Effector CD4-positive, alpha-beta T cell (primary cell): ENCODE results near the gene MICU1.
A peak's percentile ranks its signal among the peaks of the same experiment; 100 is the strongest.

ENCODE experiments used
- DNase-seq: peaks from one replicate; pipeline ENCODE4 v3.0.0-alpha.2; 2020

MICU1 gene

DNA sequence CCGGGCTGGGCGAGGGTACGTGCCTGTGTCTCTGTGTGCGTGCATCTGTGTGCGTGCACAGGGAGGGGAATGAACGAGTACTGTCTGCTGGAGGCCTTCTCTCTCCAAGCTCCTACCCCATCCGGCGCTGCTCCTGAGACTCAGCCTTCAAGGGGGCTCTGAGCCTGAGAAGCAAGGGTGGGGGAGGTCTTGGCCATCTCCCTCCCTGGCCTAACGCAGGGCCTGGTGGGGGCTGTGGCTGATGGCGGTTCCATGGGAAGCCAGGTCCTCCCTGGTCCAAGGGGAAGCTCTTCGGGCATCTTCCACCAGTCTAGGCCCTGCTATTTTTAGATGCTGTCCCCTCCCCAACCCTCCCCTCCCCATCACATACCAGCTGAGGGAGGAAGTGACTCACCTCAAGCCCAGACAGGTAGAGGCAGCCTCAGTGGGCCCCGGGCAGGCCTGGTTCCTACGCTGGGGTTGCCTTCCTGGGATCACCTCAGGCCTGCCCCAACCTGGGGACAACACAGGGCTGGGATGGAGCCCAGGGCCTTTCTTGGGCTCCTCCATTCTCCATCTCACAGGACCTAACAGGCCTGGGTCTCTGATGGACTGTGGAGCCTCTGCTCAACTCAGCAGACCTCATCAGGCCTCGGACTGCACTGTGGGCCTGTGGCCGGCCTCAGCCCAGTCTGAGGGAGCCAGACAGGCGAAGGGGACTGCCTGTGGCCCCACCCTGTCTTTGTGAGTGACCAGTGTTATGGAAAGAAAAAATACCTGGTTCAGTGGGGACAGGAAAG is 303.4 kb downstream of the MICU1 start:
- DNase-seq: peak; percentile 52

GRCh38 chr10:72322030-72322279 is 303.9 kb downstream of the MICU1 start:
- DNase-seq: no peak

- DNase-seq: no peak
Measured at GRCh38 chr10:72321248-72322029, 304.4 kb downstream of the MICU1 start.

DNA sequence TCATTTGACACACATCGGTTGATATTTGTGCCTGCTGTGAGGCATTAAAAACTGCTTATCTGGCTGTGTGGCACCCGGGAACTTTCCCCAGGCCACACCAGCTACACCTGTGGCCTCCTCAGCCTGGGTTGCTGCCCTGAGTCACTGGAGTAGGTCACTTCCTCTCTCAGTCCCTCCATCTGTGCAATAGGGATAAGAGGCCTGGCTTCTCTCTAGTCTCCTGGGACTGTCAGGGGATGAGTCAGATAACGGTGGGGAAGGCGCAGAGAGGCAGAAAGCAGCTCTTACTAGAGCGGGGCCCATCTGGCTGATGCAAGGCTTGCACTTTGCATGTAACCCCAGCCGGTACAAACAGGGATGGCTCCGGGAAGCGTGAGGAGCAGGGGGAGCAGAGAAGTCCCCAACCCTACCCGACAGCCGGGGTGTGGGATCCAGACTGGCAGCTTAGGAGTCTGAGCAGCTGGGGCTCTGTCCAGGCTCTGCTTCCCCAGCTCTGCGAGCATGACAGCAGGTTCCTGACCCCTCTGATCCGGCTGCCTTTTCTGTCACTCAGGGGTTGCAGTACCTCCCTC is 305.1 kb downstream of the MICU1 start:
- peak; percentile 58 for DNase-seq

GRCh38 chr10:72319416-72320254 is 306.2 kb downstream of the MICU1 start:
- DNase-seq: peak; percentile 79

DNA sequence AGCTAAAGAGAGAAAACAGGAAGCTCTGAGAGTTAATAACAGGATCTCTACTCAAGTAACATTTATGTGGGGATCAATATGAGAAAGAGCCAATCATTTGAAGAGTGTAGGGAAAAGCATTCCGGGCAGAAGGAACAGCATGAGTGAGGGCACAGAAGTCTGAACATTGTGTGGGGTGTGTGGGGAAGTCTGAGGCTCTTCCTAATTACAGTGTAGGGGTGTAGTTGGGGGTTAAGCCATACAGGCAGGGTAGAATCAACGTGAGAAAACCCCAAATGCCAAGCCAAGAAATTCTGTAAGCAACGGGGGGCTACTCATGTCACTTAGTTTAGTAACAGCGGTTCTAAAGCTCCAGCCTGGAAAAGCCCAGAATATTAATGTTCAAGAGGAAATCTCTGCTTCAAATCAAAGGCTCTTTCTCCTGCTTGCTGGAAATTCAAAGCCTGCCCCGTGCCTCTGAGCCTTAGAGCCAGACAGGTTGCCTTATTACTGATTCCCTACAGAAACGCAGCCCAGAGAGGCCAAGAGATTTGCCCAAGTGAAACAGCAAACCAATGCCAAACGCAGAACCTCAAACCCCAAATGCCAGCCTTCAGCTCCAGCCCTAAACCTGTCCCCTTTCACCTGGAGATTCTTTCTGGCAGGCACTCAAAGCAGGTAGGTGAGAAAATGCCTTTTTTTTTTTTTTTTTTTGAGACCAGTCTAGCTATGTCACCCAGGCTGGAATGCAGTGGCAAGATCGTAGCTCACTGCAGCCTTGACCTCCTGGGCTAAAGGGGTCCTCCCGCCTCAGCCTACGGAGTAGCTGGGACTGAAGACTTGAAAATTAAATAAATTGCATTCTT is 307.2 kb downstream of the MICU1 start:
- no peak for DNase-seq
